ENCODE measurements around the gene SKAP2.

The SKAP2 gene

GRCh38 chr7:26630361-26630760 is 234.0 kb downstream of the SKAP2 start:
- no peak overlapping the region for H3K4me3 ChIP-seq (ENCODE audit: low read length)

GRCh38 chr7:26629696-26630095 is 234.7 kb downstream of the SKAP2 start:
- H3K9me3 ChIP-seq (ENCODE audit: control insufficient read depth, low read length): no peaks in the 10 kb centered on the region
- H3K4me3 ChIP-seq (ENCODE audit: low read length): no peak overlapping the region
- no peak for DNase-seq (ENCODE audit: low read depth)
- H3K9ac ChIP-seq (ENCODE audit: low read length): no peak overlapping the region
- H3K27me3 ChIP-seq (replicated peaks; ENCODE audit: control insufficient read depth, insufficient read depth, low read length): no peaks in the 10 kb centered on the region
- no peaks in the 10 kb centered on the region for H3K4me1 ChIP-seq (ENCODE audit: control insufficient read depth, insufficient read depth, low read length)
- no peaks in the 10 kb centered on the region for H3K36me3 ChIP-seq (ENCODE audit: control insufficient read depth, insufficient read depth, low read length, severe bottlenecking)

More at GRCh38 chr7:26630361-26630760, 234.0 kb downstream of the SKAP2 start:
- no peak for DNase-seq (ENCODE audit: low read depth)
- H3K4me1 ChIP-seq (ENCODE audit: control insufficient read depth, insufficient read depth, low read length): no peaks in the 10 kb centered on the region
- no peaks in the 10 kb centered on the region for H3K27me3 ChIP-seq (replicated peaks; ENCODE audit: control insufficient read depth, insufficient read depth, low read length)
- no peak overlapping the region for H3K9ac ChIP-seq (ENCODE audit: low read length)
- no peaks in the 10 kb centered on the region for H3K9me3 ChIP-seq (ENCODE audit: control insufficient read depth, low read length)
- no peaks in the 10 kb centered on the region for H3K36me3 ChIP-seq (ENCODE audit: control insufficient read depth, insufficient read depth, low read length, severe bottlenecking)

GRCh38 chr7:26627891-26628341 is 236.5 kb downstream of the SKAP2 start:
- Histone ChIP-seq H3K36me3 (ENCODE audit: control insufficient read depth, insufficient read depth, low read length, severe bottlenecking) (no peaks in the 10 kb centered on the region), H3K9me3 (ENCODE audit: control insufficient read depth, low read length) (no peaks in the 10 kb centered on the region), H3K4me1 (ENCODE audit: control insufficient read depth, insufficient read depth, low read length) (no peaks in the 10 kb centered on the region), H3K27me3 (replicated peaks; ENCODE audit: control insufficient read depth, insufficient read depth, low read length) (peaks cover 8% of the 10 kb centered on the region), H3K9ac (ENCODE audit: low read length) (no peak overlapping the region), H3K4me3 (ENCODE audit: low read length) (no peak overlapping the region)
- DNase-seq (ENCODE audit: low read depth): no peak

- Histone ChIP-seq H3K27me3 (replicated peaks; ENCODE audit: control insufficient read depth, insufficient read depth, low read length) (peaks cover 9% of the 10 kb centered on the region), H3K9me3 (ENCODE audit: control insufficient read depth, low read length) (no peaks in the 10 kb centered on the region), H3K4me3 (ENCODE audit: low read length) (no peak overlapping the region), H3K36me3 (ENCODE audit: control insufficient read depth, insufficient read depth, low read length, severe bottlenecking) (no peaks in the 10 kb centered on the region), H3K4me1 (ENCODE audit: control insufficient read depth, insufficient read depth, low read length) (no peaks in the 10 kb centered on the region), H3K9ac (ENCODE audit: low read length) (no peak overlapping the region)
- no peak for DNase-seq (ENCODE audit: low read depth)
Measured at GRCh38 chr7:26627221-26627620, 237.2 kb downstream of the SKAP2 start.

GRCh38 chr7:26626687-26627086 is 237.7 kb downstream of the SKAP2 start:
- Histone ChIP-seq H3K27me3 (replicated peaks; ENCODE audit: control insufficient read depth, insufficient read depth, low read length) (peaks cover 14% of the 10 kb centered on the region), H3K9ac (ENCODE audit: low read length) (no peak overlapping the region), H3K4me3 (ENCODE audit: low read length) (no peak overlapping the region), H3K4me1 (ENCODE audit: control insufficient read depth, insufficient read depth, low read length) (no peaks in the 10 kb centered on the region), H3K9me3 (ENCODE audit: control insufficient read depth, low read length) (no peaks in the 10 kb centered on the region), H3K36me3 (ENCODE audit: control insufficient read depth, insufficient read depth, low read length, severe bottlenecking) (no peaks in the 10 kb centered on the region)
- no peak for DNase-seq (ENCODE audit: low read depth)

- no peak for DNase-seq (ENCODE audit: low read depth)
- Histone ChIP-seq H3K4me1 (ENCODE audit: control insufficient read depth, insufficient read depth, low read length) (no peaks in the 10 kb centered on the region), H3K36me3 (ENCODE audit: control insufficient read depth, insufficient read depth, low read length, severe bottlenecking) (no peaks in the 10 kb centered on the region), H3K9me3 (ENCODE audit: control insufficient read depth, low read length) (no peaks in the 10 kb centered on the region), H3K4me3 (ENCODE audit: low read length) (no peak overlapping the region), H3K27me3 (replicated peaks; ENCODE audit: control insufficient read depth, insufficient read depth, low read length) (peaks cover 20% of the 10 kb centered on the region), H3K9ac (ENCODE audit: low read length) (no peak overlapping the region)
Measured at GRCh38 chr7:26626156-26626555, 238.2 kb downstream of the SKAP2 start.

GRCh38 chr7:26625286-26625685 is 239.1 kb downstream of the SKAP2 start:
- no peaks in the 10 kb centered on the region for H3K9me3 ChIP-seq (ENCODE audit: control insufficient read depth, low read length)
- H3K9ac ChIP-seq (ENCODE audit: low read length): no peak overlapping the region
- H3K4me1 ChIP-seq (ENCODE audit: control insufficient read depth, insufficient read depth, low read length): no peaks in the 10 kb centered on the region
- H3K27me3 ChIP-seq (replicated peaks; ENCODE audit: control insufficient read depth, insufficient read depth, low read length): peaks cover 22% of the 10 kb centered on the region
- H3K36me3 ChIP-seq (ENCODE audit: control insufficient read depth, insufficient read depth, low read length, severe bottlenecking): no peaks in the 10 kb centered on the region
- DNase-seq (ENCODE audit: low read depth): no peak
- no peak overlapping the region for H3K4me3 ChIP-seq (ENCODE audit: low read length)

GRCh38 chr7:26624839-26625238 is 239.6 kb downstream of the SKAP2 start:
- Histone ChIP-seq H3K9ac (ENCODE audit: low read length) (no peak overlapping the region), H3K4me3 (ENCODE audit: low read length) (no peak overlapping the region), H3K27me3 (replicated peaks; ENCODE audit: control insufficient read depth, insufficient read depth, low read length) (peaks cover 22% of the 10 kb centered on the region), H3K36me3 (ENCODE audit: control insufficient read depth, insufficient read depth, low read length, severe bottlenecking) (no peaks in the 10 kb centered on the region), H3K4me1 (ENCODE audit: control insufficient read depth, insufficient read depth, low read length) (no peaks in the 10 kb centered on the region), H3K9me3 (ENCODE audit: control insufficient read depth, low read length) (no peaks in the 10 kb centered on the region)
- no peak for DNase-seq (ENCODE audit: low read depth)

- Histone ChIP-seq H3K36me3 (ENCODE audit: control insufficient read depth, insufficient read depth, low read length, severe bottlenecking) (no peaks in the 10 kb centered on the region), H3K27me3 (replicated peaks; ENCODE audit: control insufficient read depth, insufficient read depth, low read length) (peaks cover 22% of the 10 kb centered on the region), H3K9ac (ENCODE audit: low read length) (no peak overlapping the region), H3K4me1 (ENCODE audit: control insufficient read depth, insufficient read depth, low read length) (no peaks in the 10 kb centered on the region), H3K9me3 (ENCODE audit: control insufficient read depth, low read length) (no peaks in the 10 kb centered on the region), H3K4me3 (ENCODE audit: low read length) (no peak overlapping the region)
- DNase-seq (ENCODE audit: low read depth): no peak
Measured at GRCh38 chr7:26624431-26624830, 240.0 kb downstream of the SKAP2 start.

GRCh38 chr7:26620352-26620751 is 244.0 kb downstream of the SKAP2 start:
- no peak for DNase-seq (ENCODE audit: low read depth)
- H3K4me1 ChIP-seq (ENCODE audit: control insufficient read depth, insufficient read depth, low read length): no peaks in the 10 kb centered on the region
- no peak overlapping the region for H3K9ac ChIP-seq (ENCODE audit: low read length)
- no peaks in the 10 kb centered on the region for H3K36me3 ChIP-seq (ENCODE audit: control insufficient read depth, insufficient read depth, low read length, severe bottlenecking)
- H3K27me3 ChIP-seq (replicated peaks; ENCODE audit: control insufficient read depth, insufficient read depth, low read length): peaks cover 29% of the 10 kb centered on the region
- H3K4me3 ChIP-seq (ENCODE audit: low read length): no peak overlapping the region
- peaks cover 10% of the 10 kb centered on the region for H3K9me3 ChIP-seq (ENCODE audit: control insufficient read depth, low read length)

- Histone ChIP-seq H3K9me3 (ENCODE audit: control insufficient read depth, low read length) (peaks cover 10% of the 10 kb centered on the region), H3K9ac (ENCODE audit: low read length) (no peak overlapping the region), H3K27me3 (replicated peaks; ENCODE audit: control insufficient read depth, insufficient read depth, low read length) (peaks cover 27% of the 10 kb centered on the region), H3K36me3 (ENCODE audit: control insufficient read depth, insufficient read depth, low read length, severe bottlenecking) (no peaks in the 10 kb centered on the region), H3K4me1 (ENCODE audit: control insufficient read depth, insufficient read depth, low read length) (no peaks in the 10 kb centered on the region), H3K4me3 (ENCODE audit: low read length) (no peak overlapping the region)
- no peak for DNase-seq (ENCODE audit: low read depth)
Measured at GRCh38 chr7:26619348-26619984, 244.9 kb downstream of the SKAP2 start.

GRCh38 chr7:26618898-26619297 is 245.5 kb downstream of the SKAP2 start:
- no peak for DNase-seq (ENCODE audit: low read depth)
- Histone ChIP-seq H3K27me3 (replicated peaks; ENCODE audit: control insufficient read depth, insufficient read depth, low read length) (peaks cover 24% of the 10 kb centered on the region), H3K36me3 (ENCODE audit: control insufficient read depth, insufficient read depth, low read length, severe bottlenecking) (no peaks in the 10 kb centered on the region), H3K9me3 (ENCODE audit: control insufficient read depth, low read length) (peaks cover 10% of the 10 kb centered on the region), H3K4me1 (ENCODE audit: control insufficient read depth, insufficient read depth, low read length) (no peaks in the 10 kb centered on the region), H3K4me3 (ENCODE audit: low read length) (no peak overlapping the region), H3K9ac (ENCODE audit: low read length) (no peak overlapping the region)
